ENCODE data around the gene CCDC134.

DNA sequence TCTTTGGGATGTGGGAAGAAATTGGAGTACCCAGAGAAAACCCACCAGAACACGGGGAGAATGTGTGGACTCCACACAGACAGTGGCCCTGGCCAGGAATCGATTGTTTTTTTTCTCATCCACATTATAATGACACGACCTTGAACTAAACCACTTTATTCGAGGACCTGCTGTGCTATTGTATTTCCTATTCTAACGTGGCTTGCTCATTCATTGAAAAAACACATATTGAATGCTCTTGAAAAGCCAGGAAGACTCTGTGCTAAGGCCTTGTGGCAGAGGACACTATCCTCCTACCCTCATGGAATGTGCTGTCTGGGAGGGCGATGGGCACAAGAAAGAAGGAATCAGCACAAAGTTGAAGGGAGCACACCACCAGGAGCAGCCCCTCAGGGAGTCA is 23.3 kb downstream of the CCDC134 start:
- TF ChIP-seq, protein P1, sequence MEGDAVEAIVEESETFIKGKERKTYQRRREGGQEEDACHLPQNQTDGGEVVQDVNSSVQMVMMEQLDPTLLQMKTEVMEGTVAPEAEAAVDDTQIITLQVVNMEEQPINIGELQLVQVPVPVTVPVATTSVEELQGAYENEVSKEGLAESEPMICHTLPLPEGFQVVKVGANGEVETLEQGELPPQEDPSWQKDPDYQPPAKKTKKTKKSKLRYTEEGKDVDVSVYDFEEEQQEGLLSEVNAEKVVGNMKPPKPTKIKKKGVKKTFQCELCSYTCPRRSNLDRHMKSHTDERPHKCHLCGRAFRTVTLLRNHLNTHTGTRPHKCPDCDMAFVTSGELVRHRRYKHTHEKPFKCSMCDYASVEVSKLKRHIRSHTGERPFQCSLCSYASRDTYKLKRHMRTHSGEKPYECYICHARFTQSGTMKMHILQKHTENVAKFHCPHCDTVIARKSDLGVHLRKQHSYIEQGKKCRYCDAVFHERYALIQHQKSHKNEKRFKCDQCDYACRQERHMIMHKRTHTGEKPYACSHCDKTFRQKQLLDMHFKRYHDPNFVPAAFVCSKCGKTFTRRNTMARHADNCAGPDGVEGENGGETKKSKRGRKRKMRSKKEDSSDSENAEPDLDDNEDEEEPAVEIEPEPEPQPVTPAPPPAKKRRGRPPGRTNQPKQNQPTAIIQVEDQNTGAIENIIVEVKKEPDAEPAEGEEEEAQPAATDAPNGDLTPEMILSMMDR (IDR thresholded peaks at IDR 0.05): no peak
- TF ChIP-seq POLR2AphosphoS5 (IDR thresholded peaks at IDR 0.05) (no peak), POLR2A (IDR thresholded peaks at IDR 0.05) (no peak), EP300 (IDR thresholded peaks at IDR 0.05) (no peak)
